Neural progenitor cell (in vitro differentiated cells): ENCODE results near the gene HNF4A.

Source experiments
- EZH2phosphoT487 ChIP-seq: fragments of 200-600 bp; sonication (generic); IDR thresholded peaks from 2 replicates; pipeline ENCODE4 v1.6.1; 2017; ENCODE audit warnings: antibody characterized with exemption
- TF ChIP-seq, protein P1 (sequence below): fragments of 200-600 bp; sonication (generic); IDR thresholded peaks from 2 replicates; pipeline ENCODE4 v1.5.1; 2017; ENCODE audit warnings: antibody characterized with exemption, mild to moderate bottlenecking

- TF ChIP-seq, protein P1, sequence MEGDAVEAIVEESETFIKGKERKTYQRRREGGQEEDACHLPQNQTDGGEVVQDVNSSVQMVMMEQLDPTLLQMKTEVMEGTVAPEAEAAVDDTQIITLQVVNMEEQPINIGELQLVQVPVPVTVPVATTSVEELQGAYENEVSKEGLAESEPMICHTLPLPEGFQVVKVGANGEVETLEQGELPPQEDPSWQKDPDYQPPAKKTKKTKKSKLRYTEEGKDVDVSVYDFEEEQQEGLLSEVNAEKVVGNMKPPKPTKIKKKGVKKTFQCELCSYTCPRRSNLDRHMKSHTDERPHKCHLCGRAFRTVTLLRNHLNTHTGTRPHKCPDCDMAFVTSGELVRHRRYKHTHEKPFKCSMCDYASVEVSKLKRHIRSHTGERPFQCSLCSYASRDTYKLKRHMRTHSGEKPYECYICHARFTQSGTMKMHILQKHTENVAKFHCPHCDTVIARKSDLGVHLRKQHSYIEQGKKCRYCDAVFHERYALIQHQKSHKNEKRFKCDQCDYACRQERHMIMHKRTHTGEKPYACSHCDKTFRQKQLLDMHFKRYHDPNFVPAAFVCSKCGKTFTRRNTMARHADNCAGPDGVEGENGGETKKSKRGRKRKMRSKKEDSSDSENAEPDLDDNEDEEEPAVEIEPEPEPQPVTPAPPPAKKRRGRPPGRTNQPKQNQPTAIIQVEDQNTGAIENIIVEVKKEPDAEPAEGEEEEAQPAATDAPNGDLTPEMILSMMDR, result no peak
- no peak for TF ChIP-seq EZH2phosphoT487
Observed at GRCh38 chr20:44336725-44337380, 18.6 kb upstream of the HNF4A start, which contains the start of gene R3HDML.
